ENCODE results near the gene NHS.

NHS gene

GRCh38 chrX:17471861-17472260 is 96.9 kb downstream of the NHS start:
- no peak for DNase-seq (ENCODE audit: low spot score)
- TF ChIP-seq, protein P1, sequence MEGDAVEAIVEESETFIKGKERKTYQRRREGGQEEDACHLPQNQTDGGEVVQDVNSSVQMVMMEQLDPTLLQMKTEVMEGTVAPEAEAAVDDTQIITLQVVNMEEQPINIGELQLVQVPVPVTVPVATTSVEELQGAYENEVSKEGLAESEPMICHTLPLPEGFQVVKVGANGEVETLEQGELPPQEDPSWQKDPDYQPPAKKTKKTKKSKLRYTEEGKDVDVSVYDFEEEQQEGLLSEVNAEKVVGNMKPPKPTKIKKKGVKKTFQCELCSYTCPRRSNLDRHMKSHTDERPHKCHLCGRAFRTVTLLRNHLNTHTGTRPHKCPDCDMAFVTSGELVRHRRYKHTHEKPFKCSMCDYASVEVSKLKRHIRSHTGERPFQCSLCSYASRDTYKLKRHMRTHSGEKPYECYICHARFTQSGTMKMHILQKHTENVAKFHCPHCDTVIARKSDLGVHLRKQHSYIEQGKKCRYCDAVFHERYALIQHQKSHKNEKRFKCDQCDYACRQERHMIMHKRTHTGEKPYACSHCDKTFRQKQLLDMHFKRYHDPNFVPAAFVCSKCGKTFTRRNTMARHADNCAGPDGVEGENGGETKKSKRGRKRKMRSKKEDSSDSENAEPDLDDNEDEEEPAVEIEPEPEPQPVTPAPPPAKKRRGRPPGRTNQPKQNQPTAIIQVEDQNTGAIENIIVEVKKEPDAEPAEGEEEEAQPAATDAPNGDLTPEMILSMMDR (IDR thresholded peaks at IDR 0.05; ENCODE audit: borderline replicate concordance, control extremely low read depth, extremely low read depth, insufficient read depth, missing control alignments) = no peak
- in situ Hi-C loops (cut with MboI; ENCODE audit: low sequenced_read_pairs, unreplicated experiment) = no loop called here

DNA sequence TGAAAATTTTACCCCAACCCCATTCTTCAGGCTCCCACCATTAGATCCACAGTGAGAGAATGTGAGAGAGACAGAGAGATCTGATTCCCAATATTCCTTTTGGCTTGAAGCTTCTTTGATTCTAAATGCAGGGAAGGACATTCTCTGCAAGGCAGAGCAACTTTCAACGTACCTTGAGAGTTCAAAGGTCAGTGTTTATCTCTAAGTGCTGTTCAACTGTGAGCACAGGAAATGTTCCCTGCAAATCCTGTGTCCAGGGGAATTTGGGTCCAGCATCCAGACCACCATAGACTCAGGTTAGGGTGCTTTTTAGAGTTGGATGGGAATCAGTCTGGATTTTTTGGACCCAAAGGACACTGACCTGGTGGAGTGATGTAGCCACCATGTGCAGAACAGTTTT is 97.4 kb downstream of the NHS start:
- in situ Hi-C loops (cut with MboI; ENCODE audit: low sequenced_read_pairs, unreplicated experiment) = no loop called here
- DNase-seq (ENCODE audit: low spot score) = no peak
- TF ChIP-seq, protein P1 (IDR thresholded peaks at IDR 0.05; ENCODE audit: borderline replicate concordance, control extremely low read depth, extremely low read depth, insufficient read depth, missing control alignments) = no peak

GRCh38 chrX:17473021-17473420 is 98.0 kb downstream of the NHS start:
- in situ Hi-C loops (cut with MboI; ENCODE audit: low sequenced_read_pairs, unreplicated experiment) = no loop called here
- no peak for DNase-seq (ENCODE audit: low spot score)
- TF ChIP-seq, protein P1 (IDR thresholded peaks at IDR 0.05; ENCODE audit: borderline replicate concordance, control extremely low read depth, extremely low read depth, insufficient read depth, missing control alignments) = no peak

DNA sequence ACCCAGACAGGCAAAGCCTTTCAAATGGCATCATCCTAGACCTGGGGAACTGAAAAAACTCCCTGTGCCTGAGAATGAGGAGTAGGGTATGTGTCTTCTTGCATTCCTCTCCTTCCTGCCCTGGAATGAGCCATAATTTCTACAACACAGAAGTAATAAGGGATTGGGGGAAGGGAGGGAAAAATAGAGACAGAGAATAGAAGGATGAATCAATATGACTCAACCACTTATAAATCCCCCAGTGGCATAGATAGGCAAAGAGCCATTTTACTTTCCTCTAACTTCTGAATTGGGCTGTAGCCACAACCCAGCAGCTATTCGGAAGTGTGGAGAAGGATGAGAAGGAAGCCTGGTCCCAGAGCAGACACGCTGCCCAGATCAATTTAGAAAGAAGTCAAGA is 99.9 kb downstream of the NHS start:
- TF ChIP-seq, protein P1 (IDR thresholded peaks at IDR 0.05; ENCODE audit: borderline replicate concordance, control extremely low read depth, extremely low read depth, insufficient read depth, missing control alignments) = no peak
- in situ Hi-C loops (cut with MboI; ENCODE audit: low sequenced_read_pairs, unreplicated experiment) = no loop called here
- DNase-seq (ENCODE audit: low spot score) = no peak

DNA sequence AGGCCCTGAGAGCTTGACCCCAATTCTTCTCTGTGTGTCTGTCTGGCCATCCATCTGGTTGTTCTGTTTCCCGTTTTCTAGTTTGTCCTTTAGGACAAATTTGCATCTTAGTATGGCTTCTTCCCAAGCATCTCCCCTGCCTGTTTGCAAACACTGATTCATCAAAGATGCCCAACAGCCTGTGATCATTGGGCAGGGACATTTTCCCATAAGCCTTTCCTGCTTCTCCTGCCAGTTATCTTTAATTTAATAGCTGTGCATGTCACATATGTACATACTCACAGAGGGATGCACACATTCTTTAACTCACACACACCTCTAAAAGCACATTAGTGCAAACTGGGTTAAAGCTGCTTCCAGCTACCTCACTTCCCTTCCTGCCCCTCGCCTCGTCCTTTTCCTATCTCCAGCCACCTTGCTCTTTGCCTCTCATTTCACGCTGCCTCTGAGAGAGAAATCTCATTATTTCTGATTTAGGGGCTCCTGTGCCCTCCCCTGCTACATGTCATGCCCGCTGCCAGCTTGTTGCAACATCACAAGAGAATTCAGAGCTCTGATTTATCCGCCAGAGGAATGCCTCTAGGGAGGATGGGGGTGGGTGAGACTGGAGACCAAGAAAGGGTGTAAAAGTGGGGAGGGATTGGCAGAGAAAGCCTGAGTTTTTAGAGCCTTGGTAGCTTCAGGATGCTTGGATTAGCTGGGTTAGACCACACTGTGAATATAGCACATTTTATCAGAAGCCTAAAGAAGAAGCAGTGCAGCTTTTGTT is 100.6 kb downstream of the NHS start:
- TF ChIP-seq, protein P1 (IDR thresholded peaks at IDR 0.05; ENCODE audit: borderline replicate concordance, control extremely low read depth, extremely low read depth, insufficient read depth, missing control alignments) = no peak
- no peak for DNase-seq (ENCODE audit: low spot score)
- in situ Hi-C loops (cut with MboI; ENCODE audit: low sequenced_read_pairs, unreplicated experiment) = no loop called here

- DNase-seq (ENCODE audit: low spot score) = no peak
- in situ Hi-C loops (cut with MboI; ENCODE audit: low sequenced_read_pairs, unreplicated experiment) = no loop called here
- TF ChIP-seq, protein P1 (IDR thresholded peaks at IDR 0.05; ENCODE audit: borderline replicate concordance, control extremely low read depth, extremely low read depth, insufficient read depth, missing control alignments) = no peak
These were observed 101.4 kb downstream of the NHS start for GRCh38 chrX:17476411-17476810.

All from GM13976 (cell line).